A549 (cell line): ENCODE results near the gene ARGLU1. TPM values are rescaled to one million over a fixed set of nuclear protein-coding genes. Genes with fewer than 3 reads are reported as not detected.
A peak's percentile ranks its signal among the peaks of the same experiment; 100 is the strongest.

Source experiments
- ATAC-seq, 2 experiments: fragments of 200-7000 bp in 1 of 2; fragments of >200 bp in 1 of 2; cut with Nextera tagmentation in 1 of 2; cut with Tn5 transposase in 1 of 2; 3 replicates each; pipeline versions ENCODE4 v1.8.0 to v1.9.1; 2018 to 2020; ENCODE audit warnings: mild to moderate bottlenecking in 1 of 2, moderate library complexity in 1 of 2
- CTCF ChIA-PET: fragments of 300-600 bp; sonication (Branson Sonifier 250); formaldehyde crosslinking; extraction: SDS; loops from one replicate; lab custom pipeline; 2021; ENCODE audit warnings: antibody characterized with exemption, inconsistent platforms; lab: Yijun Ruan, JAX
- POLR2A ChIA-PET: fragments of 350-600 bp; formaldehyde crosslinking; extraction: SDS; loops from one replicate; lab custom pipeline; 2021; ENCODE audit warnings: antibody characterized with exemption, inconsistent platforms; lab: Yijun Ruan, JAX
- DNase-seq, 2 experiments: peaks; one replicate each; pipeline versions ENCODE4 v3.0.0 to v3.0.0-alpha.2; 2011 to 2016; ENCODE audit warnings: low read depth in 1 of 2, low spot score in 1 of 2
- FAIRE-seq: peaks from 2 replicates; lab custom pipeline; 2011; peaks lifted over from hg19 to GRCh38; lab: Jason Lieb, UNC
- H3K27ac ChIP-seq, 2 experiments: fragments of >200 bp; sonication (Bioruptor Twin); formaldehyde crosslinking; 3 replicates each; pipeline ENCODE4 v1.5.1; 2016 to 2017
- H3K4me1 ChIP-seq: fragments of >200 bp; sonication (Bioruptor Twin); formaldehyde crosslinking; 3 replicates; pipeline ENCODE4 v1.6.1; 2016
- H3K4me2 ChIP-seq: fragments of >200 bp; sonication (Bioruptor Twin); formaldehyde crosslinking; 3 replicates; pipeline ENCODE4 v1.6.1; 2016
- H3K4me3 ChIP-seq: fragments of >200 bp; sonication (Bioruptor Twin); formaldehyde crosslinking; 3 replicates; pipeline ENCODE4 v1.5.1; 2016
- H3K9me3 ChIP-seq: fragments of >200 bp; sonication (Bioruptor Twin); formaldehyde crosslinking; 3 replicates; pipeline ENCODE4 v1.6.1; 2016
- CBX2 ChIP-seq: fragments of 200-600 bp; sonication (generic); IDR thresholded peaks from 2 replicates; pipeline ENCODE4 v1.6.1; 2016; ENCODE audit warnings: low read depth, mild to moderate bottlenecking, borderline replicate concordance
- CEBPB ChIP-seq, 2 experiments: fragments of >200 bp in 1 of 2; sonication (Bioruptor Twin) in 1 of 2; formaldehyde crosslinking in 1 of 2; IDR thresholded peaks; 2 replicates each; pipeline ENCODE4 v1.6.1; 2012 to 2016
- EHMT2 ChIP-seq: fragments of 200-600 bp; sonication (generic); IDR thresholded peaks from 2 replicates; pipeline ENCODE4 v1.6.1; 2016; ENCODE audit warnings: antibody characterized with exemption, low read depth, mild to moderate bottlenecking, moderate library complexity
- EP300 ChIP-seq, 2 experiments: fragments of >200 bp; sonication (Bioruptor Twin); formaldehyde crosslinking; IDR thresholded peaks; 2 replicates in 1 of 2; 3 replicates in 1 of 2; pipeline ENCODE4 v1.6.1; 2016 to 2017
- FOSB ChIP-seq: fragments of 250-450 bp; sonication (Bioruptor Pico); IDR thresholded peaks from 2 replicates; pipeline ENCODE4 v1.5.0; 2020; ENCODE audit warnings: mild to moderate bottlenecking, moderate library complexity
- FOSL2 ChIP-seq, 2 experiments: fragments of 450-650 bp in 1 of 2; fragments of >200 bp in 1 of 2; sonication (Bioruptor Twin) in 1 of 2; formaldehyde crosslinking; IDR thresholded peaks; 2 replicates each; pipeline versions ENCODE4 v1.5.0 to v1.6.1; 2016 to 2020; ENCODE audit warnings: mild to moderate bottlenecking in 1 of 2, moderate library complexity in 1 of 2
- FOXS1 ChIP-seq: fragments of 250-450 bp; sonication (Bioruptor Pico); IDR thresholded peaks from 2 replicates; pipeline ENCODE4 v1.5.0; 2020; ENCODE audit warnings: mild to moderate bottlenecking, moderate library complexity
- GATA3 ChIP-seq: IDR thresholded peaks from 2 replicates; pipeline ENCODE4 v1.6.1; 2012; ENCODE audit warnings: borderline replicate concordance
- HOXA7 ChIP-seq: fragments of 250-450 bp; sonication (Bioruptor Pico); IDR thresholded peaks from 2 replicates; pipeline ENCODE4 v1.5.0; 2020; ENCODE audit warnings: mild to moderate bottlenecking, moderate library complexity
- HOXB13 ChIP-seq: fragments of 250-450 bp; sonication (Bioruptor Pico); IDR thresholded peaks from 2 replicates; pipeline ENCODE4 v1.5.0; 2020; ENCODE audit warnings: low read depth, mild to moderate bottlenecking, moderate library complexity
- POLR2AphosphoS2 ChIP-seq: conservative IDR thresholded peaks from 2 replicates; pipeline ENCODE4 v1.6.1; 2012; ENCODE audit warnings: low read length, improper control_type of control experiment, inconsistent platforms
- RARB ChIP-seq: fragments of 250-450 bp; sonication (Bioruptor Pico); IDR thresholded peaks from 2 replicates; pipeline ENCODE4 v1.8.0; 2021; ENCODE audit warnings: mild to moderate bottlenecking, moderate library complexity
- RCOR1 ChIP-seq: fragments of 150-350 bp; IDR thresholded peaks from 2 replicates; pipeline ENCODE4 v1.6.1; 2014; ENCODE audit warnings: antibody characterized with exemption, low read length, low read depth
- RNF2 ChIP-seq: fragments of 200-600 bp; sonication (generic); IDR thresholded peaks from 2 replicates; pipeline ENCODE4 v1.6.1; 2016; ENCODE audit warnings: low read depth, mild to moderate bottlenecking, antibody characterized with exemption, moderate library complexity, borderline replicate concordance
- SREBF2 ChIP-seq: fragments of 450-650 bp; IDR thresholded peaks from 2 replicates; pipeline ENCODE4 v1.6.1; 2014; ENCODE audit warnings: mild to moderate bottlenecking, moderate library complexity
- ZC3H11A ChIP-seq: fragments of 450-650 bp; IDR thresholded peaks from 2 replicates; pipeline ENCODE4 v1.6.1; 2014; ENCODE audit warnings: antibody characterized with exemption, mild to moderate bottlenecking
- ZFP36 ChIP-seq: fragments of 450-650 bp; IDR thresholded peaks from 2 replicates; pipeline ENCODE4 v1.6.1; 2014; ENCODE audit warnings: borderline replicate concordance; ENCODE audit not compliant: partially characterized antibody
- ZNF302 ChIP-seq: fragments of 250-450 bp; sonication (Bioruptor Pico); IDR thresholded peaks from 2 replicates; pipeline ENCODE4 v1.9.0; 2021; ENCODE audit warnings: inconsistent platforms, mild to moderate bottlenecking, moderate library complexity
- WGBS: methylation state at CpG from one replicate; pipeline ENCODE4 v1.1.6; 2017; ENCODE audit errors: missing lambda C conversion rate; 5-methylcytosine and 5-hydroxymethylcytosine counted together
- polyA plus RNA-seq, 4 experiments: library from polyadenylated mRNA; depleted of rRNA in 3 of 4; stranded (reverse); fragments of >200 nt; fragmentation: RNase III in 1 of 4; extraction: RNeasy Plus Mini Kit Qiagen cat#74134 plus additional on column Dnase treatment in 1 of 4; gene quantifications; 2 replicates in 3 of 4; 3 replicates in 1 of 4; pipeline ENCODE4 v1.2.3, GENCODE V29; 2011 to 2017
- TF ChIP-seq, protein P1 (sequence below): IDR thresholded peaks from 2 replicates; pipeline ENCODE4 v1.6.1; 2012
- TF ChIP-seq, protein P2 (sequence below): IDR thresholded peaks from 2 replicates; pipeline ENCODE4 v1.6.1; 2012; ENCODE audit warnings: low read depth, borderline replicate concordance
- TF ChIP-seq, protein P3 (sequence below): fragments of 450-650 bp; IDR thresholded peaks from 2 replicates; pipeline ENCODE4 v1.6.1; 2014; ENCODE audit warnings: antibody characterized with exemption

ARGLU1 gene
- polyA plus RNA-seq, 2 of the 4 experiments (the other 2 are of a cell fraction) = 67.2 to 137 TPM

DNA sequence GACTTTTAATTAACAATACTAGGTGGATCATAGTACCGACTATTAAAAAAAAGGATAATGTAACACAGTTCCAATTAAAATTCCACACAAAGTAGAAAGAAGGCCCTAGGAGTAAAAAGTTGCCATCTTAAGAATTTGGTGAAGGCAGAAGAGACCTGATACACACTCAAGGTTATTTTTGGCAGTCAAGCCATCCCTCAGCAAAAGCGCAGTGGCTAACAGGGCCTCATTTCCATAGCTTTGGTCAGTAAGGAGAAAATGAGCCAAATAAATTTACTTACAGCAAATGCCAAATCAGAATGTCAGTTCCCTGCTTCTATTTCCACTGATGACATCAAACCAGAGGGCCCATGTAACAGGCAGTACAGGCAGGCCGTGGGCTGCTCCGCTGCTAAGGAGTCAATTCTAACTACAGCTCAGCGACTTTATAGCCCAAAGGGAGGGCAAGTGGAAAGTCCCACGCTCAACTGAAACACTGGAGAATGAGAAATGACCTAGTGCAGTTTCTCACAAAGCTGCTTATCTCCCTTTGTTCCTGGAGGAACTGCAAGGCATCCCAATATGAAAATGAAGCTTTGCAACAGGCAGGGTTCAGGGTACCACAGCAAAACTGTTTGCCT is 6.3 kb downstream of the ARGLU1 start:
- DNase-seq = no peak
- no peak for FAIRE-seq
- peaks cover 38% of the 10 kb centered on the region for H3K4me1 ChIP-seq
- ATAC-seq = no peak
- TF ChIP-seq CBX2 (no peak), RARB (CRISPR knock-in tag) (no peak), RNF2 (no peak), ZC3H11A (no peak), EHMT2 (no peak), GATA3 (no peak), POLR2AphosphoS2 (no peak), SREBF2 (no peak), RCOR1 (no peak), CEBPB (IDR thresholded peaks at IDR 0.05) (no peak), ZFP36 (no peak)
- TF ChIP-seq, protein P1, sequence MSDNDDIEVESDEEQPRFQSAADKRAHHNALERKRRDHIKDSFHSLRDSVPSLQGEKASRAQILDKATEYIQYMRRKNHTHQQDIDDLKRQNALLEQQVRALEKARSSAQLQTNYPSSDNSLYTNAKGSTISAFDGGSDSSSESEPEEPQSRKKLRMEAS = no peak
- TF ChIP-seq, all 56 proteins: peak for 0
- CTCF ChIA-PET = no interaction called here
- 83% methylated on average over 6 of the region's 6 CpGs for WGBS
- no peak overlapping the region for H3K27ac ChIP-seq
- no peaks in the 10 kb centered on the region for H3K9me3 ChIP-seq
- no peak overlapping the region for H3K4me3 ChIP-seq
- POLR2A ChIA-PET = no interaction called here
- peak overlapping the region; percentile 10; the same call in 1 of the 3 replicates for H3K4me2 ChIP-seq

DNA sequence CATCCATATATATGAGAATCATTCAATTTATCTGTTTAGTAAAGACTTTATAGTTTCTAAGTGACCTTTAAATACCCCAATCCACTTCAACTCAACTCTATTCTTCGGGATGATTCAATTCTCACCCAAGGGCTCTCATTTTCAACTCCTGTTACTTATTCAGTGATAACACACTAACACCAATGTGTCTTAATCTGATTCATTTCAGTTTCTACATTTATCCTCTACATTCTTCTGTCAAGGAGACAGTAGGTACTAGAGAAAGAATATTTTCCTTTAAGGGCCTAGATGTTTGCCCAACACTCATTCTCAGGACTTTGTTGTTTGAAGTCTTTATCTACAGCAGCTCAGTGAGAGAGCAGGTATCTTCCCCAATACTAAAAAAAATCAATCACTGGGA is 7.1 kb downstream of the ARGLU1 start:
- 83% methylated on average over 1 of the region's 1 CpG for WGBS
- no peak overlapping the region for H3K27ac ChIP-seq
- H3K4me2 ChIP-seq = no peak overlapping the region
- POLR2A ChIA-PET = no interaction called here
- H3K9me3 ChIP-seq = no peaks in the 10 kb centered on the region
- TF ChIP-seq, protein P2, sequence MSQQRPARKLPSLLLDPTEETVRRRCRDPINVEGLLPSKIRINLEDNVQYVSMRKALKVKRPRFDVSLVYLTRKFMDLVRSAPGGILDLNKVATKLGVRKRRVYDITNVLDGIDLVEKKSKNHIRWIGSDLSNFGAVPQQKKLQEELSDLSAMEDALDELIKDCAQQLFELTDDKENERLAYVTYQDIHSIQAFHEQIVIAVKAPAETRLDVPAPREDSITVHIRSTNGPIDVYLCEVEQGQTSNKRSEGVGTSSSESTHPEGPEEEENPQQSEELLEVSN = no peak
- TF ChIP-seq FOSL2 (IDR thresholded peaks at IDR 0.05) (no peak), FOSL2 (CRISPR knock-in tag; IDR thresholded peaks at IDR 0.05) (no peak), FOSB (CRISPR knock-in tag) (no peak)
- H3K4me1 ChIP-seq = peaks cover 33% of the 10 kb centered on the region
- CTCF ChIA-PET = no interaction called here
- H3K4me3 ChIP-seq = no peak overlapping the region
- ATAC-seq (no peak), FAIRE-seq (no peak), DNase-seq (no peak)

DNA sequence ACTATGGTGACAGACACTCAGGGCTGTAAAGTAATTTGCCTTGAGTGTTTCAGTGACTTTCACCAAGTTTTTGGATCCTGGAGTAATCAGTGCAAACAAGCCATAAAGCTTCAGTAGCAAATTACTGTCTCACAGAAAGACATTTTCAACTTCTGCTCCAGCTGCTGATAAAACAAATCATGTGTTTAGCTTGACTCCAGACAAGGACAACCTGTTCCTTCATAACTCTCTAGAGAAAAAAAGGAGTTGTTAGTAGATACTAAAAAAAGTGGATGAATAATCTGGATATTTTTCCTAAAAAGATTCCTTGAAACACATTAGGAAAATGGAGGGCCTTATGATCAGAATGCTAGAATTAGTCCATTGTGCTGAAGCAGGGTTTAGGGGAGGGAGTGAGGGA is 9.4 kb downstream of the ARGLU1 start:
- peaks cover 11% of the 10 kb centered on the region; the same call in 2 of the 3 replicates for H3K4me1 ChIP-seq
- DNase-seq (no peak), FAIRE-seq (no peak), ATAC-seq (no peak)
- H3K9me3 ChIP-seq = no peaks in the 10 kb centered on the region
- no peak overlapping the region for H3K4me2 ChIP-seq
- CTCF ChIA-PET = no interaction called here
- POLR2A ChIA-PET = no interaction called here
- TF ChIP-seq HOXA7 (CRISPR knock-in tag) = no peak
- TF ChIP-seq EP300 (IDR thresholded peaks at IDR 0.05) = no peak
- no peak for TF ChIP-seq EHMT2
- TF ChIP-seq FOXS1 = no peak
- TF ChIP-seq HOXB13 = no peak
- TF ChIP-seq, protein P3, sequence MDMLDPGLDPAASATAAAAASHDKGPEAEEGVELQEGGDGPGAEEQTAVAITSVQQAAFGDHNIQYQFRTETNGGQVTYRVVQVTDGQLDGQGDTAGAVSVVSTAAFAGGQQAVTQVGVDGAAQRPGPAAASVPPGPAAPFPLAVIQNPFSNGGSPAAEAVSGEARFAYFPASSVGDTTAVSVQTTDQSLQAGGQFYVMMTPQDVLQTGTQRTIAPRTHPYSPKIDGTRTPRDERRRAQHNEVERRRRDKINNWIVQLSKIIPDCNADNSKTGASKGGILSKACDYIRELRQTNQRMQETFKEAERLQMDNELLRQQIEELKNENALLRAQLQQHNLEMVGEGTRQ = no peak
- no peak for TF ChIP-seq ZNF302
- H3K4me3 ChIP-seq = no peak overlapping the region
- no peak overlapping the region for H3K27ac ChIP-seq
